Stimulated activated CD8-positive, alpha-beta memory T cell treated with anti-CD3 and anti-CD28 coated beads, Interleukin-12 subunit alpha, Interleukin-12 subunit beta, amount 100 ng/mL, for 1 hour (primary cell): ENCODE measurements around the gene GNPAT.
"Not testable (repeated sequence)": the region's sequence is repeated elsewhere in the genome, so short reads cannot be mapped to it uniquely, and the experiment has no call there.

Experiments
- DNase-seq: peaks from one replicate; pipeline ENCODE4 v3.0.0-alpha.2; 2020; ENCODE audit warnings: low read depth

The GNPAT gene

GRCh38 chr1:231240883-231241735, at the start of gene GNPAT:
TSS of gene GNPAT (plus strand) at chr1:231241212. CDS start at chr1:231241379, 167 bp downstream.
- DNase-seq = peak; percentile 85

GRCh38 chr1:231192620-231193163, 48.3 kb upstream of the GNPAT start:
- DNase-seq = no peak

- no peak for DNase-seq
These were observed 47.2 kb upstream of the GNPAT start for GRCh38 chr1:231193710-231194340.

DNA sequence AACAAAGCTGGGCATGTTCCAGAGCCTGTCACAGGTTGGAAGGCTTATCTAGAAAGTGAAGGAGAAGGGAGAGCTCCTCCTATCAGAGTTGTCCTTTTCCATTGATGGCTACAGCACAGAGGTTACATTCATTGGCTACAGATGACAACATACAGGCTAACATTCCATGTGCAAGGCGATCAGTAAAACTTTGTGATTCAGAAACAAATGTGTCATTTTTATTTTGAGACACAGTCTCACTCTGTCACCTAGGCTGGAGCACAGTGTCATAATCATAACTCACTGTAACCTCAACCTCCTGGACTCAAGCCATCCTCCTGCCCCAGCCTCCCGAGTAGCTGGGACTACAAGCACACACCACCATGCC, 46.6 kb upstream of the GNPAT start:
- DNase-seq = no peak

DNA sequence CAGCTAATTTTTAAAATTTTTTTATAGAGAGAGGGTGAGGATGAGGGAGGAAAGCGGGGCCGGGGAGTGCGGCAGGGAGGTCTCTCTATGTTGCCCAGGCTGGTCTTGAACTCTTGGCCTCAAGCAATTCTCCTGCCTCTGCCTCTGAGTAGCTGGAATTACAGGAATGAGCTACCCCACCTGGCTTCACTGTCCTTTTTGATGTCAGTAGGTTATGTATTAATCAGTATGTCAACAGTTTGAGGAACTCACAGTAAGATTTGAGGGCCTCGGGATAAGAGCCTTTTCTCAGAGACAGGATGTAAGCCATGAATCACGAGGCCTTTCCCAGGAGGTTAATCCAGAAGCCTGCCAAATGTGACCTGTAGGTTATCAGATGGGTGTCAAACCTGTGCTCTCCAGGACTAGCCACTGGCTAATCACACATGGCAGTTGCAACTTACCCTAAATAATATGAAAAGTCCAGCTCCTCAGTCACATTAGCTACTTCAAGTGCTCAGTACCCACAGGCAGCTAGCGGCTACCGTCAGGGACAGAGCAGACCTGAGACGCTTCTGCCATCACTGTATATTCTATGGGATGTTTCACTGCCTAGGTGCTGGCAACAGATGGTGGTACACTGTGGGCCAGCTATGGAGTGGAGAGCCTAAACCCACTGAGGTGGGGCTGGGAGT, 46.0 kb upstream of the GNPAT start:
- no peak for DNase-seq

- DNase-seq = no peak
These were observed 44.7 kb upstream of the GNPAT start for GRCh38 chr1:231196307-231196706.

GRCh38 chr1:231196728-231197127, 44.3 kb upstream of the GNPAT start:
- DNase-seq = no peak

- DNase-seq = no peak
These were observed 41.1 kb upstream of the GNPAT start for GRCh38 chr1:231199868-231200267.

DNA sequence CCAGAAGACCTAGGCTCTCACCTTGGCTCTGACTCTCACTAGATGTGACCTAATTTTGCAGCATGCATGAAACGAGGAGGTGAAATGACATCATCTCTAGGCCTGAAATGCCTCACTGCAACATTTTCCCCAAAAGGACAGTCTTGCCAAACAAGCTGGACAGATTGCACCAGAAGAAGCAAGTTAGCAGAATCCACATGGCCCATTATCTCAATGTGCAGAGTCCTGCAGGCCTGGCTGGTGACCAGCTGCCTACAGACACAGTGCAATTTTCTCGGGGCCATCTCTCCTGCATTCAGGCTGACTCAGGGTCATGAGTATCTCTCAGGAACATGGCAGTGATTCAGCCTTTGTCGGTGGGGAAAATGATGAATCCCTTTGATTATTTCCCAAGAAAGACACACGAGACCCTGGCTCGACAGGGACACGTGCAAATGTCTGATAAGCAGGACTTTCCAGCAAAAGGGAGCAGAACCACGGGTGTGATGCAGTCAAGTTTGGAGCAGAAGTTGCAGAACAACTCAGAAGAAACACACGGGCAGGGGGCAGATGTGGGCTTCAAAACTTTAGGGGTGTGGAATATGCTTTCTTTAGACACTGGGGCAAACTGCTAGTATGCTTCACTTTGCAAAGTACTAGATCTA, 40.5 kb upstream of the GNPAT start:
- no peak for DNase-seq

- DNase-seq = no peak
These were observed 39.5 kb upstream of the GNPAT start for GRCh38 chr1:231201375-231201978.

GRCh38 chr1:231201979-231202633, 38.9 kb upstream of the GNPAT start:
- no peak for DNase-seq

- DNase-seq = no peak
These were observed 37.6 kb upstream of the GNPAT start for GRCh38 chr1:231203259-231204057.

DNA sequence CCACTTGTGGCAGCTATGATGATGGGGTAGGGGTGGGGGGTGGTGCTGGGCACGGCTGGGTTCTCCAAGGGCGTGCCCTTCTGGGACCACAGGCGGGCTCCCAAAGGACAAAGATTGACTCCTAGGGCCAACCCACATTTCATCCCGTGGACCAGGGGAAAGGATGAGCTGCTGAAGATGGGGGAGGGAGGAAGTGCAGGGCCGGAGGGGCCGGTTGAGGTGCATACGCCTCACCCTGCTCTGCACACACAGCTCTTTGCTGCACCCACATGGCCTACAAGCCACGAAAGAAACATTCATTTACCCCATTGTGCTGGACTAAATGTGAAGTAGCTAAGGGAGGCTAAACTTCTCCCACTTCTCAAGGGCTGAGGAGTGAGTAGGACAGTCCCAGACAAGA, 34.2 kb upstream of the GNPAT start:
- DNase-seq = no peak

GRCh38 chr1:231207437-231207836, 33.6 kb upstream of the GNPAT start:
- DNase-seq = no peak

- DNase-seq = no peak
These were observed 32.0 kb upstream of the GNPAT start for GRCh38 chr1:231208980-231209379.

GRCh38 chr1:231209531-231209930, 31.5 kb upstream of the GNPAT start:
- no peak for DNase-seq

DNA sequence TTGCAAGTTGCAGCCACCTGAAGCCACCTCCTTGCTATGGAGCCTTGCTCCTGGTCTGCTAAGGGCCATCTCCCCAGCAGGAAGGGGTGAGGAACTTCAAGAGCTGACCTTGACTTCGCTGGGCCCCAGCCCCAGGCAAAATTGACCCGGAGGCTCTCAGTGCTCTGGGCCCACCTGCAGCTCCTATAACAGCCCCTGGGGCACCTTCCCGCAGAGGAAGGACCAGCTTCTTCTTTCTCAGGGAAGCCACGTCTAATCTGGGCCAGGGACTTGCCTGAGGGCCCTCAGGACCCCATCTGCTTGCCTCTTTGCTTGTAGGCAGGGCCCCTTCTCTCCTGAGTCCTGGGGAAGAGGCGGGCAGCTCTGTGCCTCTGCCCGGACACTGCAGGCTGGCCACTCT, 30.9 kb upstream of the GNPAT start:
- DNase-seq = no peak

DNA sequence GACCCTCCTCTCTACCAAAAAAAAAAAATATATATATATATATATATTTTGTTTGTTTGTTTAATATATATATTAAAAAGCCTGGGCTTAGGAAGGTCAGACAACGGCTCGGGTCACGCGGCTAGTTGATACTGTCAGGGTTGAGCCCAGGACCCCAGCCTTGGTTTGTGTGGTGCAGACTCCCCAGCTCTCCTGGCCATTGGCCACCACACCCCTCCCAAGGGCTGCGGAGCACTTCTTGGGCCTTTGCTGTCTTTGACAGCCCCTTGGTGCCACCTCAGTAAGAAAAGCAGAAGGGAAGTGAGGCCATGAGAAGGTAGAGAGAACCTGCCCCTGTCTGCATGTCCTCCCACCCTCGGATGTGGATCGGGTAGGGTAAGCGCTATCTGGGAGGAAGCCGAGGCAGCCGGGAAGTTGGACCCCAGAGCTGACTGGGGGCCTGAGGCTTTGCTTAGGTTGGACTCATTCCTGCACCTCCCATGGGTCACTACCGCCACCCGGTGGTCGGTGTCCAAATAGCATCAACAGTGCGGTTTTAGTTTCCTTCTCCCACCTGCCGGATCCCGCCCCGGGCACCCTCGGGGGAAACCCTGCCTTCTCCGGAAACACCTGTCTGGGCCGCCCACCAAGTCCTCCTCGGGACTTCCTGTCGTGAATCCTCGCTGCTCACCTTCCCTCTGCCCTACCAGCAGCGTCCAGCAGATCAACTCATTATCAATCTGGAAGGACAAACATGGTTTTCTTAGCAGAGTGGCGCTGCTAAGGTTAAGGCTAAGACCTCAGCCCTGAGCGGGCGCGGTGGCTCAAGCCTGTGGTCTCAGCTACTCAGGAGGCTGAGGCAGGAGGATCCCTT, 29.8 kb upstream of the GNPAT start:
- peak; percentile 85 for DNase-seq

DNA sequence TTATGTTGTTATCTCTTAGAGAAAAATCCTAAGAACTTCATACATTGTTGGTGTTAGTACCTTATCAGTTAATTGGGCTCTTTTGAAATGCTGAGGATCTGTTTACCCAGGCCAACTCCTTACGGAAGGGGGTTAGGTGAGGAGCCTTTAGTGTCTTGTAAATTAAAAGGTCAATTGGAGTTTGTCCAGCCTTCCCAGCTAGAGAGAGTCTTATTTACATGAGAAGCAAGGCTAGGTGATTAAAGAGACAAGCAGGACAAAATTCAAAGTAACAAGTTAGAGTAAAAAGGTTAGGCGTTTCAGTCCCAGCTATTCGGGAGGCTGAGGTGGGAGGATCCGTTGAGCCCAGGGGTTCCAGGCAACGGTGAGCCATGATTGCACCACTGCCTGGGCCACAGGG, 28.7 kb upstream of the GNPAT start:
- DNase-seq = not testable (repeated sequence)
